NCI-H128 (cell line): ENCODE measurements around the gene PCGF6.

ENCODE experiments used
- DNase-seq: peaks from one replicate; lab custom pipeline; 2025; ENCODE audit not compliant: unreplicated experiment; lab: John Stamatoyannopoulos, UW

PCGF6 gene

DNA sequence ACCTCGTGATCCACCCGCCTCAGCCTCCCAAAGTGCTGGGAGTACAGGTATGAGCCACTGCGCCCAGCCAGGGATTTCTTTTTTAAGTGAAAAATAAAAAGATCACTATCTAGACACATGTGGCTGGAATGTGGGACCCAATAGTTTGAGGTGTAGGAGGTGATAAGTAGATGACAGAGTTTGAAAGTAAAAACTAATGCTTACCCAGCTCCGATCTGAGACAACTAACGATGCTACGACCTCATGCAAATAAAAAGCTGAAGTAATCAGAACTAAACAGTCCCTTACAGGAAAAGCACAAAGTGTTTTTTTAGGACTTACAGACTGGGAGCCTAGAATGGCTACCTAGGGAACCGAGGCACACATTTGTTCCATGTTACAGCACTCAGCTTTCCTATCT, 23.0 kb downstream of the PCGF6 start:
- no peak for DNase-seq

DNA sequence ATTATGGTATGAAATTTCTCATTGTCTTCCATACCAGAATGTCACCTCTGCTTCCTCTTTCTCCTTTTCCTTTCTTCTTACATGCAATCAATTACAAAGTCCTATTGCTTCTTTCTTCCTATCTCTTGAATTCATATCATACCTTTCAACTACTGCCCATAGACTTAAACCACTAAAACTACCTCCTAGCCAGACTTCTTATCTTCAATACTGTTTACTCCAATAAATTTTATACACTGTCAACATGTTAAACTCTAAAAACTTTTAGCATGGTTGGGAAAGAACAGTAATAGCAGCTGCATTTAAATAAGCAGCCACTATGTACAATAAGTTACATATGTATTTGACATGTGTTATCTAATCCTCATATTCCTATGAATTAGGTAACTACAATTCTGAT, 34.9 kb downstream of the PCGF6 start:
- DNase-seq: no peak

DNA sequence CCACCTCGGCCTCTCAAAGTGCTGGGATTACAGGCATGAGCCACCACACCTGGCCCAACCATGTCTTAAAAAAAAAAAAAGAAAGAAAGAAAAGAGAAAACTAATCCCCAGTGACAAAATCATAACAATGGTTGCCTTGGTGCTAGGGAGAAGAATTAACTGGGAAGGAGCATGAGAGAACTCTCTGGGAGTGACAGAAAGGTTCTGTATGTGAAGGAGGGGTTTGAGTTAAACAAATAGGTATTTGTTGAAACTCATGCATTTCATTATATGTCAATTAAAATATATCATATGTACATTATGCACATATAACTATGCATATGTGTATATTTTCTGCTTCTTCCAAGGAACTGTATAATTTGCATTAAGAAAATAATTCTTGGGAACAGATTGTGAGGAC, 40.7 kb downstream of the PCGF6 start:
- DNase-seq: no peak

DNA sequence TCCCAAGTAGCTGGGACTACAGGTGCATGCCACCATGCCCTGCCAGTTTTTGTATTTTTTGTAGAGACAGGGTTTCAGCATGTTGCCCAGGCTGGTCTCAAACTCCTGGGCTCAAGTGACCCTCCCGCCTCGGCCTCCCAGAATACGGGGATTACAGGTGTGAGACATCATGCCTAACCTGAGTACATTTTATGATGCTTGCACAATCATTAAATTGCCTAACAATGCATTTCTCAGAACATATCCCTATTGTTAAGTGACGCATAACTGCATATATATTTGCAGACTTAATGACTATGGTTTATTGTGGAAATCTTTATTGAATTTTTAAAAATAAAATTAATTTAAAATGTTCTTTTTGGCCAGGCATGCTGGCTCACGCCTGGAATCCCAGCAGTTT, 43.3 kb downstream of the PCGF6 start:
- no peak for DNase-seq

DNA sequence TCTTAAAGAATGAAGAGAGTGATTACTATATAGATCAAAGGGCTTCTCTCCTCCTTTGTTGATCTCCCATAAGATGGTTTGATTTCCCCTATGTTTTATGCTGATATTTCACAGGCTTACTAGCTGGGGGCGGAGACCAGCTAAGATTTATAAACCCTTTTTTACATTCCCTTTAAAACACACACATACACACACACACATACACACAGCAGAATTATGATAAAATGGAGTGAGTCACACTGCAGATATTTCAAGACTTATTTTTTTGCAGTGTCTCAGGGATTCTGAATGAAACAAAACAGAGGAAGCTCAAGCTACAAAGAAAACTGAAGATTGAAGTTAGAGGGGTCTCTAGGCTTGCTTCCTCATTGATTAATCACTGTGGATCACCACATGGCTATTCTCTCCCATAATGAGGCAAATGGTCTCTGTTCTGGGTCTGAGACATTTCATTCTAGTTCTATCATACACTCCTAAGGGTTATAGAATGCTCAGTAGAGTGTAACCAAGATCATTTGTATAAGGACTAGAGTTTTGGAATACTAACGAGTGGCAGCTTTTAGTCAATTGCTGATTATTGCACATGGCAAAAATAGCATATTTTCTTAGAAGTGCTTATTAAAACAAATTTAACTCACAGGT, 55.4 kb downstream of the PCGF6 start:
- DNase-seq: no peak

DNA sequence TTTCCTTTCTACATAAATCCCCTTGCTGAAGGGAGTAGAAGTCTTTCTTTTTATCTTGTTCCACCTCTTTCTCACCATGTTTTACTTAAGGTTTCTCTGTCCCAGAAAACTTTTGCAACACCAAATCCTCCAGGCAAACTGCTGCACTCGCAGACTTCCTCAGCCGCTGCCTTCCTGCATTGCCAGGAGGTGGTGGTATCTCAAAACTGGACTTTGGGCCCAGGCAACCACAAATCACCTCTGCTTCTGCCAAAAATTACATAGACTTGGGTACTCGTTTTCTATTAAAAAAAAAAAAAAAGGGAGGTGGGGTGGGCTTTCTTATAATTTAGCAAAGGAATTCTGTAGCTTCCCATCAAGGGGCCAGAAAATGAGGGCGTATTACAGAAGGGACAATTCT, 59.4 kb downstream of the PCGF6 start:
- no peak for DNase-seq

DNA sequence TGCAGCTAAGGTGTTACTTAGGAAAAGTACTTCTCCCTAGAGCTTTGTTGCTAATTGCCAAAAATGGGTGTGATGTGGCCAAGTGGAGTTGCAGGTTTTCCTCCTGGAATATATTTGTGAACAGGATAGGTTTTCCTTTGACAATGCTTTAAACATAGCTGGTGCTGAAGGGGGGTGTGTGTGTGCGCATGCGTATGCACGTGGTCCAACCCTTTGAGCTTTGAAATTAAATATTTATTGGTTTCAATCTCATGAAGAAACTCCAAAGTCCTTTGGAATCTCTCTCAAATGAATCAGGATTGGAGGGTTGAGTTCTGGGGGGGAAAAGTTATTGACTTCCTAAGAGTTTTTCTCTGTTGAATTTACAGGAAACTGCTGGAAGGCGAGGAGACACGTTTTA, 62.9 kb downstream of the PCGF6 start:
- no peak for DNase-seq

DNA sequence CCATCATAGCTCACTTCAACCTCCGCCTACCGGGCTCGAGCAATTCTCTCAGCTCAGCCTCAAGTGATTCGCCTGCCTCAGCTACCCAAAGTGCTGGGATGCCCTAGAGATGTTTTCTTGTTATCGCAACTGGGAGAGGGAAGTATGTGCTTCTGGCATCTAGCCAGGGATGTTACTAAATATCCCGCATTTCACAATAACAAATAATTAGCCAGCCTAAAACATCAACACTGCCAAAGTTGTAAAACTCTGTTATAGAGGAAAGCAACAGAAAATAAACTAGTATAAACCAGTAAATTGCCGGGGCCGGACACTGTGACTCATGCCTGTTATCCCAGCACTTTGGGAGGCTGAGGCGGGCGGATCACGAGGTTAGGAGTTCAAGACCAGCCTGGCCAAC, 66.8 kb downstream of the PCGF6 start:
- no peak for DNase-seq

DNA sequence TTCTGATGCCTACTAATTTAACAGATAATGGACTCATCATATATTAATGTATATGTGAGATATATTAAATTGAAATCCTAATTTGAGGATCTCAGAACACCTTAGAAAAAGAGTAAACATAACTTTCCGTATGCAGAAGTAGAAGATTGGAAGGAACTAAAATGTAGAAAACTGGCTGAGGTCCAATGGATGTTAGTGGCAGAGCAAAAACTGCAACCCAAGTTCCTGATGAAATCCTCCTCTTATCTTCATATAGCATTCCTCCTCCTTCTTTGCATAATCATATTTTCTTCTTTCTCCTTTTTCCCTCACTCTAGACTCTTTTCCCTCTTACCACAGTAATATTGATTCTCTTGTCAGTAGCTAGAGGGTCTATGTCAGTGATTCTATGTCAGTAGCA, 68.0 kb downstream of the PCGF6 start:
- DNase-seq: no peak

DNA sequence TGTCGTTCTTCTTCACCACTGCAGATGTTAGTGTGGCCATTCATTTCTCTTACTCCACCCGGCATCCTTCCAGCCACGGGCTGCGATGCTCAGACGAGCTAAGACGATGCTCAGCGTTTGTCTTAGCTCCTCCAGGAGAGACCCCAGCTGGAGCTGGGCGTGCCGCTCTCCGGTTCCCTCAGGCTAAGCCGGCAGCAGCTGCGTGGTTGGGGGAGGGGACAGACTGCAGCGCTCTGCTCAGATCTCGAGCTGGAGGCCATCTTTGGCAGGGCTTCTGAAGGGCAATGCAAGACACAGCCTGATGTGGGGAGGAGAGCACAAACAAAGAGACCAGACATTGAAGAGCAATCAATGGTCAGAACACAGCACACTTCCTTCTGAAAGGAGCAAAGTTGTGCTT, 69.2 kb downstream of the PCGF6 start:
- DNase-seq: peak; percentile 21

DNA sequence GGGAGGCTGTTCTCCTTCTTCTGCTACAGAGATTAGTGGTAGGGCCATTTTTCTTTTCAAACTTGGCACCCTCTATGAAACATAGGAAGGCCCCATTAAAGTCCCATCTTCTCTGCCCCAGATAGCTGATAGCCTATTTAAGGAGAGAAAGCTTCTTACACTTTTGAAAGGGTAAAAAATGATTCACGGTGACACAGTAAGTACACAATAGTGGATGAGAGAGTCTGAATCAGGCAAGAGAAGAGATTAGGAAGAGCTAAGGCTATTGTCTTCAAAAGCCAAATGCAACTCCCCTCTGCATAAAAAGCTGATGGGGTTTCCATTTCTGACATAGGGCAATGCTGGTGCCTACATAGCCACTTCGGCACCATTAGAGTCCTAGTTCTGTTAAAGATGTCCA, 70.4 kb downstream of the PCGF6 start:
- no peak for DNase-seq

DNA sequence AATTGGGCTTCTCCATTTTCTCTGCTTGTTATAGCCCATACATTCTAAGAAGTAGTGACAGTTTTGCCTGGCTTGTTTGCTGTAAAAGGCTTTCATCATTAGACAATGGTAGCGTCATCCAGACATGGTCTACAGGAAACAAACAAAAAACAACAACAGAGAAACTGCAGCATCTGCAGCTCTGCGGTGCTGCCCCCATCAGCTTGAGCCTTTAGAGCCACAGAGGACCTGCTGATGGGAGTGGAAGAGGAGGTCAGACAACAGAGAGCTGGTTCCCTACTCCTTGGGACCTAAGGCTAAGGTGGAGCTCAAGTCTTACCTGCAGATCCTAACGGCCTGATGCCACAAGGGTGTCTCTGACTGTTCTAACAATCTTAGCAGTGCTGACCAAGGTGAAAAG, 70.9 kb downstream of the PCGF6 start:
- no peak for DNase-seq

DNA sequence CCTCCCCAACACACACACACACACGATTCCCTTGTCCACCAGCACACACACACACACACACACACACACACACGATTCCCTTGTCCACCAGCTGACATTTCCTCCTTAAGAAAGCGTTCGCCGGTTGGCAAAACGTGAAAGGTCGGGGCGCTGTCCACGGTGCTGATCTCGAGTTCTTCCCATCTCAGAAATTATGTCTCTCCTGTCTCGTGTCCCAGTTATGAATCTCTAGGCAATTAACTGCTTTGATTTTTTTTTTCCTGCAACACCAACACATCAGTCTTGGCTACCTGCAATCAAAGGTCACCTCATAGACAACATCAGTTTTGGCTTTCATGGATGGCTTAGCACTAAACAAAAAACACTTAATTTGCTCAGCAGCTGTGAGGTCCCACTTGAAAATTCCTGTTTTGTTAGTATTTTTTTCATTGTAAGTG, 72.1 kb downstream of the PCGF6 start:
- DNase-seq: no peak

DNA sequence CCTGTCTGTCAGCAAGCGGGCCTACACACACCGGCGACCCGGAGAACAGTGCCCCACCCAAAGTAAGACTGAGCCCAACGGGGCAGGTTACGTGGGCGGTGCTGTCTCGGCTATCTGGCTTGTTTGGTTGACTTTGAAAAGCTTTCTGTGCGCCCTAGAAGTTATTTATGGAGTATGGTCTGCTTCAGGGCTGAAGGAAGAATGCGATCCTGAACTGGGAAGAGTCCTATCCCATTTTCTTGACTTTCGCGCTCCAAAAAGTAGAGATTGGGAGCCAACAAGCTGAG, 72.5 kb downstream of the PCGF6 start:
- DNase-seq: no peak

DNA sequence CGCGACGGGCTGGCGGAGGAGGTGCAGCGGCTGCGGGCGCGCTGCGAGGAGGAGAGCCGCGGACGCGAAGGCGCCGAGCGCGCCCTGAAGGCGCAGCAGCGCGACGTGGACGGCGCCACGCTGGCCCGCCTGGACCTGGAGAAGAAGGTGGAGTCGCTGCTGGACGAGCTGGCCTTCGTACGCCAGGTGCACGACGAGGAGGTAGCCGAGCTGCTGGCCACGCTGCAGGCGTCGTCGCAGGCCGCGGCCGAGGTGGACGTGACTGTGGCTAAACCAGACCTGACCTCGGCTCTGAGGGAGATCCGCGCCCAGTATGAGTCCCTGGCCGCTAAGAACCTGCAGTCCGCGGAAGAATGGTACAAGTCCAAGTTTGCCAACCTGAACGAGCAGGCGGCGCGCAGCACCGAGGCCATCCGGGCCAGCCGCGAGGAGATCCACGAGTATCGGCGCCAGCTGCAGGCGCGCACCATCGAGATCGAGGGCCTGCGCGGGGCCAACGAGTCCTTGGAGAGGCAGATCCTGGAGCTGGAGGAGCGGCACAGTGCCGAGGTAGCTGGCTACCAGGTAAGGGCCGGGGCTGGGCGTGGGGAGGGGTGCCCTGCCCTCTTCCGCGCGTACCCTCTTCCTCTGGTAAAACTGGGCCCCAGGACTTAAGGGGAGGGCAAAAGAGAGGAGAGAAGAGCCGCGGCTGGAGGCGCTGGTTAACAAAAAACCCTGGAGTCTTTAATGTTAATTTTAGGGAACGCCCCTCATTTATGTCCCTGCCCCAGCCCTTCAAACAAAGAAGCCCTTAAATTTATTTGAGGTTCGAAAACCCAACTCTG, 73.0 kb downstream of the PCGF6 start:
- DNase-seq: no peak

DNA sequence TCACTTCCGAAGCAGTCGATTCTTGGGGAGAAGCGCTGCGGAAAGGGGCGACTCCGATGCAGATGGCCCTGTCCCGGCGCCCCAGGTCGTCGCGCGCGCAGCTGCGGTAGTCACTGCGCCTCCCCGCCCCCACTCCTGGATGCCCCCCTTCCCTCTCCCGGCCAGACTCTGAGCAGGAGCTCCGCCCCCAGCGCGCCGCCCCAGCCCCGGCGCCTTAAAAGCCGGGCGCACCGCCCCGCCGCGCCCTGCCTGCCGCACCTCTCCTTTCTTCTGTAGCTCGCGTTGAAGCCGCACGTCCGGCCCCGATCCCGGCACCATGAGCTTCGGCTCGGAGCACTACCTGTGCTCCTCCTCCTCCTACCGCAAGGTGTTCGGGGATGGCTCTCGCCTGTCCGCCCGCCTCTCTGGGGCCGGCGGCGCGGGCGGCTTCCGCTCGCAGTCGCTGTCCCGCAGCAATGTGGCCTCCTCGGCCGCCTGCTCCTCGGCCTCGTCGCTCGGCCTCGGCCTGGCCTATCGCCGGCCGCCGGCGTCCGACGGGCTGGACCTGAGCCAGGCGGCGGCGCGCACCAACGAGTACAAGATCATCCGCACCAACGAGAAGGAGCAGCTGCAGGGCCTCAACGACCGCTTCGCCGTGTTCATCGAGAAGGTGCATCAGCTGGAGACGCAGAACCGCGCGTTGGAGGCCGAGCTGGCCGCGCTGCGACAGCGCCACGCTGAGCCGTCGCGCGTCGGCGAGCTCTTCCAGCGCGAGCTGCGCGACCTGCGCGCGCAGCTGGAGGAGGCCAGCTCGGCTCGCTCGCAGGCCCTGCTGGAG, 73.8 kb downstream of the PCGF6 start, which contains the start of gene INA:
INA (plus strand) TSS at position 243 of the 817 bp plus-strand sequence; CDS start at position 317, 74 bp downstream.
- DNase-seq: peak; percentile 51

DNA sequence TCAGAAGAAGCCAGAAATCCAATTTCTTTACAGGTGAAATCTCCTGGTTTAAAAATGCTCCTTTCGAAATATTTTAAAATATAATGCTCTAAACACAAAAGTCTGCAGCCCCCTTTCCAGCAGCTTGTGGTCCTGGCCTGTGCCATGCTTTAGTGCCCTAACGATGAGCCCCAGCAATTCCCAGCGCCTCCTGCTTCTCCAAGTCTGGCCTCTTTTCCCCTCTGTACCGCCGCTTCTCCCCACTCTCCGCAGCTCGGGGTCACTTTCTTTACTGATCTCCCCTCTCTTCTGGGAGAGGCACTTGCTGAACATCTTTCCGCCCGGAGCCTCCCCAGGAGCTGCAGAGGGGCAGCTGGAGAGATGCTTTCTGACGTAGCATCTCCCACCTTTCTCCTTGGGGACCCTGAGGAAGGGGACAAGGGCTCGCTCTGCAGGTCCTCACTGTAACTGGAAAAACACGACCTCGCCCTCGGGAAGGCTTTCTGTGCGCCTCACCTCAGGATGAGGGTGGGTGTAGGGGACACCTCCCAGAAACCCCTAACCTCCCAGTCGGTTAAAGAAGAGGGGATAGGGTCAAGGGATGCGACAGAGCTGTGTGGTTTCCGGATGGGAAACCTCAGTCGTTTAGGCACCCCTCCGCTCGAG, 74.6 kb downstream of the PCGF6 start:
- no peak for DNase-seq

DNA sequence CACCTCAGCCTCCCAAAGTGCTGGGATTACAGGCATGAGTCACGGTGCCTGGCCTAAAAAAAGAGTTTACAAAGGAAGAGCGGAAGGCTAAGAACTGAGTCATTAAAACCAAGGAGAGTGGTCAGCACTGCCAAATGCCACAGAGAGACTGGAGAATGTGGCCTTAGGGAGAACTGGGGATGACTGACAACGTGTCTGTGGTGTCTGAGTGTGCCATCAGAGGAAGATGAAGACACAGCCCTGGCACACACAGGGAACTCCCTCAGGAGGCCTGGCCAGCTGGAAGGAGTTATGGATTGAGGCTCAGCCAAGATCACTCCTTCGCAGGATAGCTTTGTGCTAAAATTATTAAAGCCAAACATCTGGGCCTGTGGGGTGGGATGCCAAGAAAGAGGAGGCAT, 77.9 kb downstream of the PCGF6 start:
- DNase-seq: no peak

DNA sequence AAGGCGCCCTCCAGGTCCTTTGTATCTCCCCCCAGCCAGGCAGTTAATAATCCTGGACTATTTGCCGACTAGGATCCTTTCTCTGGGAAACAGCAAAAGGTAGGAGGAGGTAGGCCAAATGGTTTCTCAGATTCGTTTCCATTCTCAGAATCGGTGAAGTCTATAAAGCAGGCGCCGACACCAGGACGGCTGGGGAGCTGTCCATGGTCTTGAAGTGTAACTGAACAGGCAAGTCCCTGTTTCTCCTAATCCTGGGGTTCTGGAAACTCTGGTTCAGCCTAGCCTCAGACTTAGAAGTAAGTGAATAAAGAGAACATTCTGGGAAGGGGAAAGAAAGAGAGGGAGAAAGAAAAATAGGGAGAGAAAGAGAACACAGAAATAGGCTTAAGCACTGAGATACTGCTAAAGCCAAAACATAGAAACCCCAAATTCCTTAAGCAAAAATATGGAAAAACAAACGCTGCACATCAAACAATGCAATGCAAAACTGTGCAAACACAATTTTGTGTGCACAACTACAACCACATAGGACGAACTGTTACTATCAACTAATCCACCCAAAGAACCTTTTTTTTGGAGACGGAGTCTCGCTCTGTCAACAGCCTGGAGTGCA, 85.1 kb downstream of the PCGF6 start:
- no peak for DNase-seq

DNA sequence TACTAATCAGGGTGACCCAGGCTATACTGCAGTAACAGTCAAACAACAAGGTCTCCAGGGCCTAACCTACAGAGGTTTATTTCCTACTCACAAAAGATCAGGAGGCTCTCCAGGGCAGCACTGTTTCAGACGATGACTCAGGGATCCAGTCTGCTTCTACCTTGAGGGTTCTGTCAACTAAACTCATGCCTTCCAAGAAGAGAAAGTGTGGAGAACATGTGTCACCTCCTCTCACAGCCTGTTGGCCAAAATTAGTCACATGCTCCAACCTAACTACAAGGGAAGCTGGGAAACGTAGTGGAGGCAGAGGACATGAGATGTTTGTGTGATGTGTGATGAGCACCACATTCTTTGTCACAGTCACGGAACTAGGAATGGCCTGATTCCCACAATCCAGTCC, 88.7 kb downstream of the PCGF6 start:
- DNase-seq: no peak

DNA sequence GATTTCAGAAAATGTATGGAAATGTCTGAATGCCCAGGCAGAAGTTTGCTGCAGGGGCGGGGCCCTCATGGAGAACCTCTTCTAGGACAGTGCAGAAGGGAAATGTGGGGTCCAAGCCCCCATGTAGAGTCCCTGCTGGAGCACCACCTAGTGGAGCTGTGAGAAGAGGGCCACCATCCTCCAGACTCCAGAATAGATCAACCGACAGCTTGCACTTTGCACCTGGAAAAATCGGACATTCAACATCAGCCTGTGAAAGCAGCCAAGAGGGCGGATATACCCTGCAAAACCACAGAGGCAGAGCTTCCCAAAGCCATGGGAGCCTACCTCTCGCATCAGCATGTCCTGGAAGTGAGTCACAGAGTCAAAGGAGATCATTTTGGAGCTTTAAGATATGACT, 91.0 kb downstream of the PCGF6 start:
- no peak for DNase-seq
